Epidermal melanocyte (primary cell): Measurements from ENCODE around the gene OCLN.
"Not testable (repeated sequence)": the region's sequence is repeated elsewhere in the genome, so short reads cannot be mapped to it uniquely, and the experiment has no call there.

ENCODE experiments used
- DNase-seq: peaks from one replicate; pipeline ENCODE4 v3.0.0; 2011; ENCODE audit warnings: low spot score; ENCODE audit not compliant: insufficient read length

The OCLN gene

GRCh38 chr5:69528035-69528434, 35.4 kb downstream of the OCLN start:
- DNase-seq, result no peak

- no peak for DNase-seq
Measured at GRCh38 chr5:69528609-69529008, 36.0 kb downstream of the OCLN start.

- no peak for DNase-seq
Measured at GRCh38 chr5:69530561-69531405, 38.2 kb downstream of the OCLN start.

- DNase-seq, result no peak
Measured at GRCh38 chr5:69531406-69531801, 38.8 kb downstream of the OCLN start.

GRCh38 chr5:69537911-69538310, 45.3 kb downstream of the OCLN start:
- DNase-seq, result not testable (repeated sequence)

GRCh38 chr5:69538735-69539134, 46.1 kb downstream of the OCLN start:
- not testable (repeated sequence) for DNase-seq

- not testable (repeated sequence) for DNase-seq
Measured at GRCh38 chr5:69541347-69541746, 48.8 kb downstream of the OCLN start.

- DNase-seq, result not testable (repeated sequence)
Measured at GRCh38 chr5:69542838-69543618, 50.4 kb downstream of the OCLN start.

GRCh38 chr5:69544602-69545001, 52.0 kb downstream of the OCLN start:
- not testable (repeated sequence) for DNase-seq

GRCh38 chr5:69559908-69560330, 67.3 kb downstream of the OCLN start, which contains the start of gene GTF2H2C:
Gene GTF2H2C, plus strand, starts transcription at chr5:69560191. Its CDS starts 4,942 bp downstream, at chr5:69565133.
- DNase-seq, result not testable (repeated sequence)

GRCh38 chr5:69560587-69561431, 68.2 kb downstream of the OCLN start:
- not testable (repeated sequence) for DNase-seq

- DNase-seq, result not testable (repeated sequence)
Measured at GRCh38 chr5:69566172-69566571, 73.6 kb downstream of the OCLN start.

- DNase-seq, result not testable (repeated sequence)
Measured at GRCh38 chr5:69568072-69568471, 75.5 kb downstream of the OCLN start.

- not testable (repeated sequence) for DNase-seq
Measured at GRCh38 chr5:69583356-69583755, 90.8 kb downstream of the OCLN start.

- DNase-seq, result not testable (repeated sequence)
Measured at GRCh38 chr5:69596114-69596840, 103.7 kb downstream of the OCLN start.

GRCh38 chr5:69601947-69602346, 109.4 kb downstream of the OCLN start:
- DNase-seq, result not testable (repeated sequence)

GRCh38 chr5:69606839-69607238, 114.2 kb downstream of the OCLN start:
- DNase-seq, result not testable (repeated sequence)
